NOMO-1 treated with dmso at 0.1 percent for 144 hours (cell line): ENCODE results near the gene CUBN.
A peak's percentile ranks its signal among the peaks of the same experiment; 100 is the strongest.

Experiments
- DNase-seq: peaks from one replicate; lab custom pipeline; 2025; ENCODE audit not compliant: unreplicated experiment; lab: John Stamatoyannopoulos, UW

Gene CUBN

GRCh38 chr10:16931930-16932329 is 197.7 kb downstream of the CUBN start:
- no peak for DNase-seq

DNA sequence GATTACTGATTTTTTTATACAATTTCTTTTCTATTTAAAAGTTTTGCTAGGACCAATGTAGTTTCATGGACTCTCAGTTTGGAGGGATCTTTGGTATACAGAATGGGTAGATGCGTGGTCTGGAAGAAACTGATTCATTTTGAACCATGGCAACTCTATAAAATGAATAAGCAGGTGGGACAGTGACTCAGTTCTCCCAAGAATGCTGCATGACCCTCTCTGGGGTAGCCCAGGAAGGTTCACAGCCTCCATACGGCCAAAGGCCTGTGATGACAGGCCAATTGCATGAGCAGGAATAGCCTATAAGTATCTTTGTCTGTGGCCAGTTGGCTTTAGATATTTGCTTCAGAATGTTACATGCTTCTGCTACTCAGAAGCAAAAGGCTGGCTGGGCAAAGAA is 199.1 kb downstream of the CUBN start:
- no peak for DNase-seq

DNA sequence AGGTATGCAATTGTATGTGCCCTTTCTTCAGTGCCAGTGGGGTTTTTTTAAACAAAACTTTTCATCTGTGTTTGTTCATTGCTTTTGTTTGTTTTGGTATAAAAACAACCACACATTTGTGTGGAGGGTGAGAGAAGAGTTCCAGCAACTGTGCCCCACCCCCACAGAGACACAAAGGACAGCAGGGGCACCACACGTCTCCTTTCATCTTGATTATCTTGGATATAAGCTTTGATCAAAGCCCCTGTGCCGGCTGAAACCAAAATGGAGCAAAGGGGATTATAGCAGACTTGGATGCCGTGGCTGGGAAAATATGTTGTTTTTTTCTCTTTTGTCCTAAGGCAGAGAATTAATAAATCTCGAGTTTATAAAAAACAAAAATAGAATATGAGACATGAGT is 200.5 kb downstream of the CUBN start:
- DNase-seq, result no peak

DNA sequence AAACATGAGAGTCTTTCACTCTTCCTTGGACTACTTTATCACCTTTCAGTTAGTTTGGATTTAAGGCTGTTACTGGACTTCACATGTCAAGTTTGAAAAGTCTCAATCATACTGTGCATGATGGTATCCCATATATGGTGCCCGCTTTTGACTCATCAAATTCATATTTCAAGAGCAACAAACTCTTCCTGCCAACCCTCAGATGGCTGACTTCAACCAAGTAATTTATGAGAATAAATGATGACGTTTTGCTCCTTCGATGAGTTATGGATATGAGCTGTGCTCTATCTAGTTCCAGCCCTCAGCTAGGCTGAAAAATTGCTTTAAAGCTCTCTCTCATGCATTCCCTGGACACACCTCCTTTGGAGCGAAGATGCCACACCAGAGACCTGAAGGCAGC is 202.1 kb downstream of the CUBN start:
- DNase-seq, result no peak

- DNase-seq, result no peak
Measured at GRCh38 chr10:16923726-16924125, 205.9 kb downstream of the CUBN start.

- DNase-seq, result no peak
Measured at GRCh38 chr10:16923309-16923708, 206.3 kb downstream of the CUBN start.

DNA sequence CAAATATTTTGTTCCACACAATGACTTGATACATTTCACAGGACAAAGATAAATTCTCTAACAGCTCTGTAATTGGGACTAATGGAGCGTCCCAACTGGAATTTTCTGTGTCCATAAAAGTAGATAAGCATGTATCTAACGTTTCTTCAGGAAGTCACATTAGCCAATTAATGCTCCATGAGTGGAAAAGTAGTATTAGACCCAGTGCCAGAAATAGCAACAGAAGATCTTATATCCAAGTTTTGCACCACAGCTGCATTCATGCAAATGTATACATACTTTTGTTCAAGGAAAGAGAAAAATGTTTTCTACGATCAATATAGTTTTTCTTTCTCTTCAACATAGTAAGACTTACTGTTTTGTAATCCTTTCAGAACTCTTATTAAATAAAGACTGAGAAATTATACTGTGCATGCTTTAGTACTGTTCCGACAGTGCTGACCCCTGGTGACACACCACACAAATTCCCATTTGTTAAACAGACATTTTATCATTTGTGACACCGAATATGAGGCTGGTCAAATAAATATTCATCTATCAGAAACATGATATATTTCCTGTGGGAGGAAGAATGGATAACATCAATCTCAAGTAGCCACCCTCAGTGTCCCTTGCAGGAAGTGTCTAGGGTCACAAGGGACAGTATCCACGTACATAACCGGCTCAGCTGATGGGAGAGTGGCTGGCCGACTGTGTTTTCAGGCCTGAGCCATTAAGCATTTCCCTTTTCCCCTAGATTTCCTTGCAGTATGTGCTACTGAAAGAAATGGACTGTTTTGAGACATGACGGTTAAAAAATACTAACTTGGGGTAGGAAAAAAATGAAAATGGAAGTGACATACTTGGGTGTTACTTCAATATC is 210.3 kb downstream of the CUBN start:
- no peak for DNase-seq

DNA sequence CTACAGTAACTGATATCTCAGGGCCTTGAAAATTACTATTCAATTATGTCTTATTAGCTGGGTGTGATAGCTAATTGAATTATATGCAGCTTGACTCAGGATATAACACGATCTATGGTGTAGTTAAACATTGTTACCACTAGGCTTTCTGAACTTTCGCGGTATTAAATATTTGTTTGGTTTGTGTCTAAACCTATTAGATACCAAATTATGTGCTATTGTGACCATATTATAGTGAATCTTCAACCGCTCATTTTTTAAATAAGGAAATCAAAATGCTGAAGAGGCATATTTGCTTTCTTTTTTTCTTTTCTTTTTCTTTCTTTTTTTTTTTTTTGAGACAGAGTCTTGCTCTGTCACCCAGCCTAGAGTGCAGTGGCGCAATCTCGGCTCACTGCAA is 213.1 kb downstream of the CUBN start:
- no peak for DNase-seq

- DNase-seq, result no peak
Measured at GRCh38 chr10:16915300-16915699, 214.3 kb downstream of the CUBN start.

GRCh38 chr10:16913266-16913665 is 216.3 kb downstream of the CUBN start:
- DNase-seq, result no peak

GRCh38 chr10:16910793-16911164 is 218.8 kb downstream of the CUBN start:
- peak; percentile 49 for DNase-seq

GRCh38 chr10:16909961-16910792 is 219.4 kb downstream of the CUBN start:
- peak; percentile 49 for DNase-seq

GRCh38 chr10:16909271-16909767 is 220.3 kb downstream of the CUBN start:
- DNase-seq, result no peak

DNA sequence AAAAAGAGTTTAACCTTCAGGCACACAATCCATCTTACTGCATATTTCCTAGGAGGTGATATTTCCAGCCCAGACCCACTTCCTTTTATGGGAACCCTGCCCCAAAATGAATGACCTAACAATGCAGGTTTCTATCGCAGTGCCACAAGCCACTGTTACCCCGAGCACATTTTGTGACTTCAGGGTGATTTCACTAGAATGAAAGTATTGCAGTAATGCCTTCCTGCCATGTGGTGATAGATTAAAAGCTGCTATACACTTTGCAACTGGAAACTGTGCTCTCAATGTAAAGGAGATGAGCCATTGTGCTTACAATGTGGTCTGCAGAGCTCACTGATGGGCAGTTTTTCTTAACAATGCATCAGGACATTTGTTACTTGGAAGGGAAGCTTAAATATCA is 221.9 kb downstream of the CUBN start:
- DNase-seq, result no peak

DNA sequence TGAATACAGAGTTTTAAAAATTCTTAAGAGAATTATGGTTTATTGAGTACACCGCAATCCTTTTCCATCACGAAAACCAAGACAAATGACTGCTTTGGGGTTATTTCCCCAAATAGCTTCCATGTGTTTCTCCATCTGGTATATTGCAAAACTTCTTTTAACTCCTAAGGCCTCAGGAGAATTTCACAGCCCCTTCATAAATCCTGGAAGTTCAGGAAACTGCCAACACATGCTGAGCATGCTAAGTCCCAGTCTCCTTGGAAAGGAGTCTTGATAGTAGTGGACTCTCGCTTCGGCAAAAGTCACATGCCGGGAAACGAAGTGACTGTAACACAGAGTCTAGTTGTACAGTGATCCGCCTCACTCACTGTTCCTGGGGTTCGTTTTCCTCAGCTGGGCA is 224.3 kb downstream of the CUBN start:
- DNase-seq, result no peak

DNA sequence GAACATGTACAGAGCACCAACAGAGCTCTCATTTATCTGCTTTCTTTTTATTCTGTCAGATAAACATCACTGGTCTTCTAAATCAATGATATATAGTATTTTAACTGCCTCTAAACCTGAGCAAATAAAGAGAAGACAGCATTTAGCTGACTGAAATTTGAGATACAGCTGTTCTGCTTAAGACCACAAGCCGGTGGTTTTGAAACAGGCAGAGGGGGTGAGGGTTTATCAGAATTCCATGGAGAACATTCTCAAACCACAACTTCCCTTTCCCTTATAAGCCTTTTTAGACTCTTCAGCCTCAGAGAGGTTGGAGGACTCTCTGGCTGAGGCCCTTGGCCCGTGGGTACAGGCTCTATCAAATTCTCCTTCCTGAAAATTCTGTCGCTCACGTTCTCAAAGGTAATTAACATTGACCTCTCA is 225.0 kb downstream of the CUBN start:
- no peak for DNase-seq

DNA sequence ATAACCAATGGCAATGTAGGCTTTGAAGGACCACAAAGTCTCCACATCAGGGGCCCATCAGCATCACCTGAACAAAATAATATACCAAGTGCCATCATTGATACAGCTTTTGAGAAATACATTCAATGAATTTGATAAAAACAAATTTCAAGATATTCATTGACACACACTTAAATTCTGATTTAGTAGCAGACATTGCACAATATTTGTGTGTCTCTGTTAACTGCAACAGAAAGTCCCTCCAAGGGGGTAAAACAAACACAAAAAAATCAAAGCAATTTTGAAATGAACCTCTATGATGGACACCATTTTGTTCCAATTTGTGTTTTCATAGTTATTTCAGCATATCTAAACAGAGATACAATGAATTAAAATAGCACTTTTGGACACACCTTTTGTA is 225.6 kb downstream of the CUBN start:
- DNase-seq, result no peak

DNA sequence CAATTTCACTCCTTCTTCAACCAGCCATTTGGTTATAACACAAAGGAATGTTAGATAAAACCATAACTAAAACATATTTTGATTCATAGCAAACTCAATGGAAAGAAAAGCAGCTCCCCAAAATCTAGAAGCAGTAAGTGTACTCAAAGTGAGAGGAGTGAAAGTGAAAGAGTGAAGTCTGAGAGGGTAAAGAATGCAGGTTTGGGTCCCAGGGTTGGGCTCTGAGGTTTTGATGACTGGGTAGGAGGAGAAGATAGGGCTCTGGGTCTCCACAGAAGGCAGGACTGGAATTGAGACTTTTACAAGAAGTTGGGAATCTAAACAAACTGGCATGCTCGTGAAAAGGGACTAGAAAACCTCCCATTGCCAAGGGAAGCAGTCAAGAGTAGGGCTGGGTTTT is 227.0 kb downstream of the CUBN start:
- no peak for DNase-seq

DNA sequence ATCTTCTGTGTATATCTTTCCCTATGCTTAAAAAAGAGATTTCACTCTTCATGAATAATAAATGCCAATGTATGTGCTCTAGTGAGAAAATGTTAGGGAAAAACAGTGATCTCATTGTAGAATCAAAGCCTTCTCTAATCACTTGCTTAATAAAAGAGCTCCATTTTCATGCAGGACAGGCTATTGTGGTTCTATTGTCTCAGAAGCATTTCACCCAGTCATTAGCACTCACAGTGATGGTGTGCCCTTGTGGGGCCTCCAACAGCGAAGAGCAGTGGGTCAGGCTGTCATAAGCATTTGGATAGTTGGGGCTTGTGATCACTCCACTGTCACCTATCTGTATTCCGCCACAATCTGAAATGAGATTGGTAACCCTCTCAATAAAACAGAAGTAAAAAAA is 228.5 kb downstream of the CUBN start:
- DNase-seq, result no peak

- no peak for DNase-seq
Measured at GRCh38 chr10:16896993-16897392, 232.6 kb downstream of the CUBN start.

DNA sequence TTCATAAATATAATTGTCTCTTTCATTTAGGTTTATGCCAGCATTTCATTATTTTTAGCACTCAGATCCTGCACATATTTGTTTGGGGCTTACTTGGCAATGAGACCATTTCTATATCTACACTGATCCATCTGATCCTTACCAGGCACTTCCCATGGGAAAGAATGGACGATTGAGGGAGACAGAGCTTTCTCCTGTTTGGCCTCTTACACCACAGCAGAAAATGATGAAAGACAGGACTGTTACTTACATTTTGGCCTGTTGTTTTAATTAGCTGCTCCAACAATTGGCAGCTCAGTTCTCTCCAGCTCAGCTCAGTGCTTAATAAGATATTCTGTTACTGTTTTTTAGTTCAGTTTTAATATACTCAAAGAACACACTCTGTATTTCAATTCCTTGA is 234.8 kb downstream of the CUBN start:
- DNase-seq, result no peak

- no peak for DNase-seq
Measured at GRCh38 chr10:16893664-16894063, 235.9 kb downstream of the CUBN start.
